NCI-H2227 treated with DMSO at 0.1 percent for 48 hours (cell line): ENCODE measurements around the gene FSTL1.

Experiments used
- DNase-seq: peaks from one replicate; lab custom pipeline; 2025; lab: John Stamatoyannopoulos, UW

FSTL1 gene

DNA sequence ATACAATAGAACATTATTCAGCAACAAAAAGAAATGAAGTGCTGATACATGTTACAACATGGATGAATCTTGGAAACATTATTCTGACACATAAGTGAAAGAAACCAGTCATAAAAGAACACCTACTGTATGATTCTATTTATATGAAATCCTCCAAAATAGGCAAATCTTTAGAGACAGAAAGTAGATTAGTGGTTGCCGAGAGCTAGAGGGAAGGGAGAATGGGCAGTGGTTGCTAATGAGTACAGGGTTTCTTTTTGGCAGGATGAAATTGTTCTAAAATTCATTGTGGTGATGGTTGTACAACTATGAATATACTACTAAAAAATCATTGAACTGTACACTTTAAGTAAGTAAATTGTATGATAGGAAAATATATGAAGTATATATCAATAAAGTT is 95.3 kb downstream of the FSTL1 start:
- no peak for DNase-seq

GRCh38 chr3:120353463-120353862 is 97.3 kb downstream of the FSTL1 start:
- DNase-seq: no peak

DNA sequence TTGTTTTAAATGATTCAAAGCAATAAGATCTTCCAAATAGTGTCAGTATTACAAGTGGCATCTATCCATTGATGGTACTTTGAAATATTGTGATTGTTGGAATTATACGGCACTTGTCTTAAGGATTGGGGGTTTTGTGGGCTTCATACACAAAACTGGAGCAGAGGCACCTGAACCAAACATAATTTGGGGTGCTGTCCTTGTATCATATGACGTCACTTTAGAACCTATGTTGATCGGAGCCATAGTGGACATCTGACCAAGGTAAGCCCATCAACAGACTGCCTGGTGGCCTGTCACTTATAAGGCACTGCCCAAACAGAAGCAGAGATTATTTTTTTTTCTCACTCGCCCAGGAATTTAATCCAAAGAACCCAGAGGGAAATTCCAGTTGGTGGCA is 98.8 kb downstream of the FSTL1 start:
- no peak for DNase-seq

DNA sequence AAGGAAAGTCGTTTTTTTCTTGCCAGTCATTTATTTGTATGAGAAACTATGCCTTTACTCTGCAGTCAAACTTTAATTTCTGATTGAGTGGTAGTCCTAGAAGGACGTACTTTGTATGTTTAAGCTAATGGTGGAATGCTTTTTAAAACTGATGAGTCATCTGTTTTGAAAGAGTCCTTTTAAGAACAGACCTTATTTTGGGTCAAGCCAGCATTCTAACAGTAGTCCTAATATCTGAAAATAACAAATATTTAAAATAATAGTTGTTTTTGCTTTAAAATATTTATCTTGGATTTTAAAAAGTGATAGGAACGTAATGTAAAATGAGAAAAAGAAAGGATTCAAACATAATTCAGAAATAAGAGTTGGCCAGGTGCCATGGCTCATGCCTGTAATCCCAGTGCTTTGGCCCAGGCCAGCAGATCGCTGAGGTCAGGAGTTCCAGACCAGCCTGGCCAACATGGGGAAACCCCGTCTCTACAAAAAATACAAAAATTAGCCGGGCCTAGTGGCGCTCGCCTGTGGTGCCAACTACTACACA is 100.3 kb downstream of the FSTL1 start:
- peak; percentile 1 for DNase-seq

DNA sequence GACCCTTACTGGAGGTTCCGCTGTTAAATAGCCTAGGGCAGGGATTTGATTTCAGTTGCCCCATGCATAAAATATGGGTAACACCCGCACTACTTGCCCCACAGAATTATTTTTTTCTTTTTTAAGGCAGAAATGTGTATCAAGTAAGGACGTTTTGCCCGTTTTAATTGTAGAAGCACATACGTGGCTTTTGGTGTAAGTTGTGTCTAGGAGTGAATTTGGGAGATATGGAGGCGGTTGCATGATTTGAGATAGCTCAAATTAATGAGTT is 101.0 kb downstream of the FSTL1 start:
- no peak for DNase-seq

DNA sequence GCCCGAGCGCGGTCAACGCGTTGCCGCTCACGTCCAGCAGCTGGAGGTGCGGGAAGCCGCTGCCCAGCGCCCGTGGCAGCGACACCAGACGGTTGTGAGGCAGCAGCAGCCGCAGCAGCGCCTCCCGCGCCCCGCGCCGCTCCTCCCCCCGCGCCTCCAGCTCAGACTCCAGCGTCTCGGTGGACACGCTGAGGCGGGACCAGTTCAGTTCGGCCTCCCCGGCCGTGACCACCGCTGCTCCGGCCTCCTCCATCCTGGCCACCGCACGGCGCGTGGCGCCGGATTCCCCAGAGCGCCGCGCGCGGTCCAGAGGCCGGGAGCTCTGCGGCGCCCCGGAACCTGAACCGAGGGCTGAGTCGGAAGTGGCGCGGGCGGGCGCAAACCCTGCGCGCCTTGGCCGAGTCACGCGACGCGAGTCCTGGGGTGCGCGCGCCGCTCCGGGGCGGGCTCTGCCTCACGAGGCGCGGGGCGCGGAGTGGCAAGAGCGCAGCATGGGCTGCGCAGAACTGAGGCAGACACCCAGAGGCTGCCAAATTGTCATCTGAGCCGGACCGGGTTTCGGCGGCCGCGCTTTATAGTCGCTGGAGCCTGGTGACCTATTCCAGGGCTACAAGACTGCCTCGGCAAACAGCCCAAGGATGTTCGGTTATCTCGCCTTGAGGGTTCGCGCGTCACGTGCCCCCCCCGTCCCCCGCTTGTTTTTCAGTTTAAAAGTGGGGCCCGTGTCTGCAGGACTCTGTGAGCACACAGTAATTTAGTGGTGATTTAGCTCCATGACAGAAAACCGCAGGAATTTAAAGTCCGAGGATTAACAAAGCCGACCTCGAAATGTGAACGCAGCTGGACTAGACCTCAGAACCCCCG is 101.6 kb downstream of the FSTL1 start, which contains the start of gene LRRC58:
TSS of gene LRRC58 (minus strand) at position 364 of the 864 bp plus-strand sequence. CDS start at position 253, 111 bp downstream.
- DNase-seq: peak; percentile 76

DNA sequence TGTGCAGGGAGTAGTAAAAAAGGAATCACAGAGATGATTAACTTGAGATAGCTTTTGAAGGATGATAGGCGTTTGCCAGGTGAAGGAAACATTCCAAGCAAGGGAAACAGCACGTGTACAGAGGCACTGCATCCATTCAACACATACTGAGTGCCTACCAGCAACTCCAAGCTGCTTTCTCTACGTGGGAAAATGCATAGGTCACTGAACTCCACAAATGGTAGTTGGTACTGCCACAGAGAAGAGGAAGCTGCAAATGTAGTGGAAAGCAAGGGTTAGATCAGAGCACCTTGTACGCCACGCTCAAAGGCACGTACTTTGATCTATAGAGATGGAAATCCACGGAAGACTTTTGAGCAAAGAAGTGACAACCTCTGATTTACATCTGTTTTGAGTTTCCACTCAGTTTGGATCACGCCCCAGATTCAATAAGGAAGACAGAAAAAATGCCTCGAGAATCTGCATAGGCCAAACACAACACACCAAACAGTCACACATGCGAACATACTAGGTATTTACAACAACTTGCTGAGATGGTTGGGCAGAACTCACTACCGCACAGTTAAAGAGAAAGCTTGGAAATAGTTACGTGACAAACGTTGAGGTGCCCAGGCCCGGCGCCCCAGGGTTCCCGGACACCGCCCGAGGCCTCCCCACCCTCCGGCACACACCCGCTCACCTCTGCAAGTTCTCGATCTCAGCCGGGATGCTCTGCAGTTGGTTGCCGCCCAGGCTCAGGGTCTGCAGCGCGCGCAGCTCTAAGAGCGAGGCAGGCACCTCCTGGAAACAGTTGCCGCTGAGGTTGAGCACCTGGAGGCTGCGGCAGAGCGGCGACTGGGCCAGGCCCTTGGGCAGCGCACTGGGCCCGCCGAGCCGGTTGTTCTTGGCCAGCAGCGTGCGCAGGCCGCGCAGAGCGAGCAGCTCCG is 102.5 kb downstream of the FSTL1 start:
- peak; percentile 60 for DNase-seq

DNA sequence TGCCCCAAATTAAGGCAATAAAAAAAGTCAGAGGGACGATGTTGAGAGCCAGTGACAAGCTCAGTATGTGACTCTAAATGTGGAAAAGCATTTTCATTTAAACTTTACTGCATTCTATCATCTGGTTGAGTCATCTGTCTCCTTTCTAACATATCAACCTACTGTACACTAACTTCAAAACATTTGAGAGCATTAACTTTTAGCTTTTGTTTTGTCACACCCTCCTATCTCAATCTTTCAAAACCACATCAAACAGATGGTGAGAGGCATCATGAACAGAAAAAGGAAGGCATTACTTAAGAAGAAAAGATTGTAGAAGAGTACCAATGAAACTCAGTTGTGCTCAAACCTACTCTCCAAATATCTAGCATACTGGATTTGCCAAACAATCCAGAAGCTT is 106.4 kb downstream of the FSTL1 start:
- DNase-seq: no peak
